H1 (cell line): Measurements from ENCODE around the gene PARD6B. TPM values are rescaled to one million over a fixed set of nuclear protein-coding genes. Genes with fewer than 3 reads are reported as not detected.

ENCODE experiments used
- CTCF ChIA-PET: fragments of 300-600 bp; sonication (Branson Sonifier 250); formaldehyde crosslinking; loops from one replicate; lab custom pipeline; 2021; ENCODE audit not compliant: partially characterized antibody; lab: Charles Lee
- POLR2A ChIA-PET: fragments of 300-600 bp; sonication (Branson Sonifier 250); formaldehyde crosslinking; loops from one replicate; lab custom pipeline; 2021; ENCODE audit warnings: inconsistent platforms; ENCODE audit not compliant: partially characterized antibody; lab: Charles Lee
- DNase-seq, 2 experiments: peaks; one replicate each; pipeline versions ENCODE4 v3.0.0 to v3.0.0-alpha.2; 2010 to 2022; ENCODE audit warnings: low spot score in 2 of 2, low read depth in 1 of 2, mixed read lengths in 1 of 2
- FAIRE-seq: peaks from 2 replicates; lab custom pipeline; 2011; peaks lifted over from hg19 to GRCh38; lab: Jason Lieb, UNC
- H2AFZ ChIP-seq: 2 replicates; pipeline ENCODE4 v1.8.1; 2012; ENCODE audit warnings: low read length, inconsistent platforms
- H2AK5ac ChIP-seq: 2 replicates; pipeline ENCODE4 v1.6.1; 2013; ENCODE audit warnings: low read depth, low read length
- H2BK120ac ChIP-seq: replicated peaks from 2 replicates; pipeline ENCODE3; 2013; ENCODE audit warnings: low read depth, low read length, inconsistent platforms
- H2BK12ac ChIP-seq: 2 replicates; pipeline ENCODE4 v1.6.1; 2013; ENCODE audit warnings: low read depth, low read length
- H2BK15ac ChIP-seq: 2 replicates; pipeline ENCODE4 v1.6.1; 2013; ENCODE audit warnings: low read length
- H2BK20ac ChIP-seq: 2 replicates; pipeline ENCODE4 v1.6.1; 2013; ENCODE audit warnings: low read length
- H2BK5ac ChIP-seq: 2 replicates; pipeline ENCODE4 v1.6.1; 2013; ENCODE audit warnings: low read depth, low read length
- H3K14ac ChIP-seq: 2 replicates; pipeline ENCODE4 v1.6.1; 2013; ENCODE audit warnings: inconsistent platforms; ENCODE audit not compliant: insufficient read length
- H3K18ac ChIP-seq: 2 replicates; pipeline ENCODE4 v1.6.1; 2013; ENCODE audit warnings: low read length; ENCODE audit errors: extremely low read depth
- H3K23ac ChIP-seq: 2 replicates; pipeline ENCODE4 v1.6.1; 2013; ENCODE audit warnings: inconsistent platforms; ENCODE audit not compliant: insufficient read length
- H3K23me2 ChIP-seq: 2 replicates; pipeline ENCODE4 v1.6.1; 2013; ENCODE audit warnings: low read depth, low read length
- H3K27ac ChIP-seq: 2 replicates; pipeline ENCODE4 v1.6.1; 2011; ENCODE audit warnings: low read depth, low read length, inconsistent platforms
- H3K27me3 ChIP-seq, 4 experiments: replicated peaks in 1 of 4; 1 replicate in 1 of 4; 2 replicates in 3 of 4; pipeline versions ENCODE4 v1.6.1 to v1.8.1; 2011 to 2013; ENCODE audit warnings: low read length in 3 of 4, mild to moderate bottlenecking in 3 of 4, inconsistent platforms in 2 of 4, mixed read lengths in 2 of 4, moderate library complexity in 1 of 4; ENCODE audit not compliant: control insufficient read depth in 3 of 4, insufficient read depth in 3 of 4; ENCODE audit errors: extremely low read depth in 1 of 4
- H3K36me3 ChIP-seq, 4 experiments: 2 replicates each; pipeline versions ENCODE4 v1.6.1 to v1.8.1; 2011 to 2013; ENCODE audit warnings: mild to moderate bottlenecking in 4 of 4, low read length in 3 of 4, moderate library complexity in 2 of 4, control low read depth in 1 of 4, inconsistent platforms in 1 of 4; ENCODE audit not compliant: insufficient read depth in 4 of 4, control insufficient read depth in 2 of 4
- H3K4ac ChIP-seq: replicated peaks from 2 replicates; pipeline ENCODE3; 2013; ENCODE audit warnings: low read length, low read depth, mixed read lengths, inconsistent platforms; ENCODE audit not compliant: insufficient read length
- H3K4me1 ChIP-seq, 4 experiments: replicated peaks in 1 of 4; 1 replicate in 1 of 4; 2 replicates in 3 of 4; pipeline versions ENCODE4 v1.6.1 to v1.8.1; 2011 to 2013; ENCODE audit warnings: low read length in 3 of 4, inconsistent platforms in 2 of 4, mixed read lengths in 1 of 4; ENCODE audit not compliant: insufficient read depth in 4 of 4, control insufficient read depth in 3 of 4
- H3K4me2 ChIP-seq, 2 experiments: 2 replicates each; pipeline versions ENCODE4 v1.6.1 to v1.8.1; 2011 to 2013; ENCODE audit warnings: low read depth in 2 of 2, low read length in 2 of 2, control low read depth in 1 of 2, inconsistent platforms in 1 of 2, mild to moderate bottlenecking in 1 of 2; ENCODE audit not compliant: insufficient read depth in 1 of 2
- H3K4me3 ChIP-seq, 4 experiments: fragments of 200-600, 300-600 bp in 1 of 4; sonication (generic), shearing (Covaris generic), sonication (Bioruptor Twin) in 1 of 4; 2 replicates each; pipeline versions ENCODE4 v1.5.1 to v1.8.1; 2011 to 2016; ENCODE audit warnings: low read length in 4 of 4, low read depth in 3 of 4, control low read depth in 2 of 4, inconsistent platforms in 2 of 4, mild to moderate bottlenecking in 2 of 4, mixed read lengths in 1 of 4, moderate library complexity in 1 of 4; ENCODE audit not compliant: insufficient read depth in 2 of 4; ENCODE audit errors: extremely low read depth in 1 of 4
- H3K56ac ChIP-seq: replicated peaks from 2 replicates; pipeline ENCODE3; 2013; ENCODE audit warnings: low read depth, mild to moderate bottlenecking, mixed read lengths, low read length, inconsistent platforms; ENCODE audit not compliant: insufficient read length
- H3K79me1 ChIP-seq: 2 replicates; pipeline ENCODE4 v1.6.1; 2013; ENCODE audit warnings: low read depth, low read length, control low read depth
- H3K79me2 ChIP-seq, 2 experiments: 2 replicates each; pipeline versions ENCODE4 v1.6.1 to v1.8.1; 2012 to 2013; ENCODE audit warnings: low read length in 2 of 2, mild to moderate bottlenecking in 2 of 2, inconsistent platforms in 1 of 2; ENCODE audit not compliant: insufficient read depth in 2 of 2, control insufficient read depth in 1 of 2
- H3K9ac ChIP-seq, 4 experiments: replicated peaks in 1 of 4; 1 replicate in 1 of 4; 2 replicates in 3 of 4; pipeline versions ENCODE4 v1.6.1 to v1.8.1; 2011 to 2013; ENCODE audit warnings: low read depth in 3 of 4, low read length in 3 of 4, control low read depth in 2 of 4, mild to moderate bottlenecking in 2 of 4, moderate library complexity in 2 of 4, inconsistent platforms in 1 of 4; ENCODE audit errors: extremely low read depth in 1 of 4
- H3K9me3 ChIP-seq, 2 experiments: 2 replicates each; pipeline versions ENCODE4 v1.6.1 to v1.8.1; 2012 to 2013; ENCODE audit warnings: mild to moderate bottlenecking in 2 of 2, moderate library complexity in 2 of 2, control low read depth in 1 of 2, inconsistent platforms in 1 of 2, low read depth in 1 of 2, low read length in 1 of 2, mixed read lengths in 1 of 2; ENCODE audit not compliant: insufficient read depth in 2 of 2
- H4K20me1 ChIP-seq, 2 experiments: replicated peaks in 1 of 2; 2 replicates each; pipeline versions ENCODE3 to v1.8.1; 2011 to 2013; ENCODE audit warnings: inconsistent platforms in 2 of 2, low read length in 2 of 2, mild to moderate bottlenecking in 1 of 2; ENCODE audit not compliant: insufficient read depth in 2 of 2, control insufficient read depth in 1 of 2
- H4K5ac ChIP-seq: 2 replicates; pipeline ENCODE4 v1.6.1; 2013; ENCODE audit warnings: low read length, low read depth, mixed read lengths, inconsistent platforms; ENCODE audit not compliant: insufficient read length
- H4K8ac ChIP-seq: 2 replicates; pipeline ENCODE4 v1.8.0; 2013; ENCODE audit warnings: mild to moderate bottlenecking, moderate library complexity, low read length, inconsistent platforms; ENCODE audit not compliant: insufficient read depth; ENCODE audit errors: extremely low read depth
- H4K91ac ChIP-seq: replicated peaks from 2 replicates; pipeline ENCODE3; 2013; ENCODE audit warnings: low read length, mixed read lengths, inconsistent platforms; ENCODE audit not compliant: insufficient read length
- CREB1 ChIP-seq: IDR thresholded peaks from 2 replicates; pipeline ENCODE4 v1.6.1; 2012; ENCODE audit warnings: inconsistent platforms
- KDM5A ChIP-seq: fragments of 200-600 bp; IDR thresholded peaks from 2 replicates; pipeline ENCODE4 v1.7.1; 2012; ENCODE audit warnings: mild to moderate bottlenecking, low read length, inconsistent platforms, mixed read lengths
- TAF1 ChIP-seq: IDR thresholded peaks from 2 replicates; pipeline ENCODE4 v1.6.1; 2011; ENCODE audit warnings: mild to moderate bottlenecking, low read depth, low read length
- WGBS, 2 experiments: shearing (Covaris generic) in 1 of 2; methylation state at CpG; one replicate each; pipeline versions ENCODE4 v1.1.6 to v1.1.7; 2013 to 2015; ENCODE audit warnings: low lambda C conversion rate in 2 of 2, mixed read lengths in 2 of 2, inconsistent platforms in 1 of 2, low coverage in 1 of 2, missing lambda C conversion rate in 1 of 2; ENCODE audit not compliant: insufficient replicate concordance in 2 of 2, insufficient coverage in 1 of 2, insufficient read length in 1 of 2; ENCODE audit errors: extremely low coverage in 1 of 2, missing lambda C conversion rate in 1 of 2; 5-methylcytosine and 5-hydroxymethylcytosine counted together
- polyA plus RNA-seq, 7 experiments: library from polyadenylated mRNA; depleted of rRNA in 3 of 7; stranded (reverse) in 5 of 7; unstranded in 2 of 7; fragments of >200 nt in 5 of 7; fragments of 200-250 nt in 2 of 7; gene quantifications; 1 replicate in 5 of 7; 2 replicates in 1 of 7; 4 replicates in 1 of 7; pipeline versions ENCODE4 v1.2.1 to v1.2.3, GENCODE V29; 2011 to 2013; ENCODE audit warnings: missing spikeins in 2 of 7, mixed read lengths in 2 of 7
- total RNA-seq: library from RNA; stranded (reverse); fragmentation: NEBNext Ultra II Directional; extraction: Animal tissue kit (Norgen Biotek cat#: 25700); gene quantifications from 2 replicates; pipeline ENCODE4 v1.2.1, GENCODE V29; 2021
- TF ChIP-seq, protein P1 (sequence below): IDR thresholded peaks from 2 replicates; pipeline ENCODE4 v1.6.1; 2012; ENCODE audit warnings: inconsistent platforms

The PARD6B gene
- total and polyA plus RNA-seq, 2 of the 8 experiments (the other 6 are each of a cell fraction or from before 2014, with no cell fraction given), result 5.2 to 34.1 TPM

DNA sequence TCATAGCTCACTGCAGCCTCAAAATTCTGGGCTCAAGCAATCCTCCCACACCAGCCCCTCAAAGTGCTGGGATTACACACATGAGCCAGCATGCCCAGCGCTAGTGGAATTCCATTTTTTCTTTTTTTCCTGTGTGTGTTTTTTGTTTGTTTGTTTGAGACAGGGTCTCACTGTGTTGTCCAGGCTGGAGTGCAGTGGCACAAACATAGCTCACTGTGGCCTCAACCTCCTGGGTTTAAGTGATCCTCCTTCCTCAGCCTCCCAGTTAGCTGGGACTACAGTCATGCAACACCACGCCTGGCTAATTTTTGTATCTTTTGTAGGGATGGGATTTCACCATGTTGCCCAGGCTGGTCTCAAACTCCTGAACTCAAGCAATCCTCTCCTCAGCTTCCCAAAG, 14.1 kb upstream of the PARD6B start:
- Histone ChIP-seq H2BK120ac (no peak overlapping the region), H3K79me2 (no peaks in the 10 kb centered on the region), H3K18ac (no peak overlapping the region), H4K8ac (no peak overlapping the region), H2BK20ac (no peak overlapping the region), H2BK5ac (no peak overlapping the region), H4K91ac (no peak overlapping the region), H2BK12ac (no peak overlapping the region), H3K79me1 (no peaks in the 10 kb centered on the region), H3K4ac (no peak overlapping the region), H3K36me3 (no peaks in the 10 kb centered on the region), H3K14ac (no peak overlapping the region), H3K4me1 (peaks cover 0 to 3% (median 2%) of the 10 kb centered on the region in 4 experiments; a peak in 1 of 7 replicates), H3K27me3 (no peaks in the 10 kb centered on the region), H3K4me3 (no peak overlapping the region), H2BK15ac (no peak overlapping the region), H3K23ac (no peak overlapping the region), H4K5ac (no peak overlapping the region), H2AFZ (no peak overlapping the region), H4K20me1 (no peaks in the 10 kb centered on the region), H3K27ac (no peak overlapping the region), H3K23me2 (no peaks in the 10 kb centered on the region), H3K56ac (no peak overlapping the region), H3K4me2 (no peak overlapping the region), H3K9ac (no peak overlapping the region), H2AK5ac (no peak overlapping the region), H3K9me3 (no peaks in the 10 kb centered on the region)
- POLR2A ChIA-PET, result interaction anchor here (0.6 to 0.7 kb wide), 3 partner anchors 32 to 170 kb away, joined by 3 to 4 read pairs (median 3); no protein-coding TSS in a partner anchor
- CTCF ChIA-PET, result interaction anchor here (0.6 to 8.9 kb wide), 21 partner anchors 8 to 95 kb away, joined by 3 to 61 read pairs (median 5); partner anchors contain the start of genes PARD6B and RIPOR3
- 60% methylated on average over 2 of the region's 2 CpGs; no CpG with 5 or more reads in 1 of the 2 experiments for whole genome bisulfite sequencing, 2 experiments
- TF ChIP-seq TAF1 (no peak), CREB1 (no peak), KDM5A (no peak)
- TF ChIP-seq, protein P1, sequence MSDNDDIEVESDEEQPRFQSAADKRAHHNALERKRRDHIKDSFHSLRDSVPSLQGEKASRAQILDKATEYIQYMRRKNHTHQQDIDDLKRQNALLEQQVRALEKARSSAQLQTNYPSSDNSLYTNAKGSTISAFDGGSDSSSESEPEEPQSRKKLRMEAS, result no peak
- DNase-seq (no peak), FAIRE-seq (no peak)
